HG02970 (cell line): ENCODE data around the gene CLUH.
"Not testable (repeated sequence)": the region's sequence is repeated elsewhere in the genome, so short reads cannot be mapped to it uniquely, and the experiment has no call there.

Experiments
- ATAC-seq: cut with Tn5 transposase; IDR thresholded peaks from one replicate; pipeline ENCODE4 v1.9.1; 2021; ENCODE audit warnings: mild to moderate bottlenecking, moderate library complexity, moderate number of reproducible peaks; ENCODE audit not compliant: unreplicated experiment, low FRiP score

Gene CLUH

GRCh38 chr17:2701996-2702741 is 9.4 kb downstream of the CLUH start:
- no peak for ATAC-seq

- ATAC-seq: no peak
Measured at GRCh38 chr17:2701161-2701995, 10.2 kb downstream of the CLUH start.

GRCh38 chr17:2700491-2701141 is 10.9 kb downstream of the CLUH start:
- ATAC-seq: no peak

- ATAC-seq: no peak
Measured at GRCh38 chr17:2700030-2700490, 11.5 kb downstream of the CLUH start.

GRCh38 chr17:2699216-2699805 is 12.3 kb downstream of the CLUH start:
- ATAC-seq: not testable (repeated sequence)

GRCh38 chr17:2697611-2698162 is 13.9 kb downstream of the CLUH start:
- ATAC-seq: no peak

- ATAC-seq: no peak
Measured at GRCh38 chr17:2695961-2696760, 15.4 kb downstream of the CLUH start.

GRCh38 chr17:2695243-2695960 is 16.2 kb downstream of the CLUH start:
- ATAC-seq: no peak

GRCh38 chr17:2694381-2695242 is 17.0 kb downstream of the CLUH start:
- ATAC-seq: no peak

GRCh38 chr17:2693561-2694380 is 17.8 kb downstream of the CLUH start:
- no peak for ATAC-seq

GRCh38 chr17:2692781-2693135 is 18.8 kb downstream of the CLUH start:
- no peak for ATAC-seq

GRCh38 chr17:2691965-2692780 is 19.4 kb downstream of the CLUH start:
- no peak for ATAC-seq

GRCh38 chr17:2691069-2691871 is 20.3 kb downstream of the CLUH start:
- no peak for ATAC-seq

- no peak for ATAC-seq
Measured at GRCh38 chr17:2690165-2691068, 21.1 kb downstream of the CLUH start.
